ENCODE data around the gene CYP2F1.
A peak's percentile ranks its signal among the peaks of the same experiment; 100 is the strongest.
"Not testable (repeated sequence)": the region's sequence is repeated elsewhere in the genome, so short reads cannot be mapped to it uniquely, and the experiment has no call there.

The CYP2F1 gene

DNA sequence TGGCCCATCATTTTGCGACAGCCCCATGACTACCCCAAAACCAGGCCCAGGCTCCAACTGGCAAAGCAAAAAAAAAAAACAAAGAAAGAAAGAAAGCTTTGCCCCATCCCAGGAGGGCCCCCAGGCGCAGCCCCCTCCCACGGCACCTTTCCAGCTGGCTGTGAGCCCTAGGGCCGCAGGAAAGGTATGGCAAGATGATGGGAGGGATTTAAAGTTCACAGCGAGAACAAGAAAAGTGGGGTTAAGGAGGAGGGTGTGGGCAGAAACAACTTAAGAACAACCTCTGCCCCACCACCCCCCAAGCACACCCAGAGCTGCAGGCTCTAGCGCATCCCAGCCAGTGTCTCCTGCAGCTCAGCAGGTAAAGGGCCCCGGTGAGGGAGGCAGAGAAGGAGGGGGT lies at the start of gene CYP2F1:
Gene CYP2F1, plus strand, starts transcription at position 301 of the 400 bp plus-strand sequence. CDS start 1,757 bp downstream, outside the sequence.
- no peak for DNase-seq

- DNase-seq: peak; percentile 6
Observed at GRCh38 chr19:41064974-41065569, 49.2 kb upstream of the CYP2F1 start.

DNA sequence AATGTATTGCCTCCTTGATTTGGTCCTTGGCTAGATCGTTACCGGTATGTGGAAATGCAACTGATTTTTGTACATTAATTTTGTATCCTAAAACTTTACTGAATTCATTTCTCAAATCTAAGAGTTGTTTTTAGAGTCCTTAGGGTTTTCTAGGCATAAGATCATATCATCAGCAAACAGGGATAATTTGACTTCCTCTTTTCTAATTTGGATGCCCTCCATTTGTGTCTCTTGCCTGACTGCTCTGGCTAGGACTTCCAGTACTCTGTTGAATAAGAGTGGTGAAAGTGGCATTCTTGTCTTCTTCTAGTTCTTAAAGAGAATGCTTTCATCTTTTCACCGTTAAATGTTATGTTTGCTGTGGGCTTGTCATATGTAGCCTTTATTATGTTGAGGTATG lies 37.9 kb upstream of the CYP2F1 start:
- no peak for DNase-seq

DNA sequence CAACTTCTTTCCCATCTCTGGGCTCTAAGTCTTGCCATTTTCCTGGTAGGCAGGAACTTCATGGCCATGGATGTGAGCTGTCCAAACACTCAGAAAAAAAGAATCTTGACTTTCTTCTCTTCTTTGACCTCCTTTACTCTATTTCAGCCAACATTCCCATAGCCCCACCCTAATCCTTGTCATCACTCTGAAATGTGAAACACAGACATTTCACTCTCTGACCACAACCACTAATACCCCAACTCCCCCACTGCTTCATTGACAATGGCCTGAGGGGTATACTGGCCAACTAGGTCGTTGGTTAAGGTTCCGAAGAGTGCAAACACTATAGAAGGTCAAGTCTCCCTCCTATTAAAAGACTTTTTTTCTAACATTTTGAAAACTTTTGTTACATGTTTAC lies 30.7 kb upstream of the CYP2F1 start:
- no peak for DNase-seq

GRCh38 chr19:41085748-41086415 lies 28.4 kb upstream of the CYP2F1 start:
- no peak for DNase-seq

GRCh38 chr19:41088151-41088550 lies 26.1 kb upstream of the CYP2F1 start, which contains the start of gene CYP2A13:
Gene CYP2A13, plus strand, starts transcription at chr19:41088451. Its CDS starts 21 bp downstream, at chr19:41088472.
- DNase-seq: no peak

DNA sequence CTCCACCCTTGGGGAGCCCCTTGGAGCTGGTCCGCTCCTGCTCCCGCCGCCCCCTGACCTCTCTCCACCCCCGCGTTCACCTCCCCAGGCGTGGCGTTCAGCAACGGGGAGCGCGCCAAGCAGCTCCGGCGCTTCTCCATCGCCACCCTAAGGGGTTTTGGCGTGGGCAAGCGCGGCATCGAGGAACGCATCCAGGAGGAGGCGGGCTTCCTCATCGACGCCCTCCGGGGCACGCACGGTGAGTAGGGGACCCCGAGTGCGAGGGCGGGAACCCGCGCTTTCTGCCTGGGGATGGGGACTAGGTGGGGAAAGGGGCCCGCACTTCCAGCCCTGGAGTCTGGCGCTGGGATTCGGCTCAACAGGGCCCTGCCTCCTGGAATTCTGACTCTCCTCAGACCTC lies 24.3 kb upstream of the CYP2F1 start:
- DNase-seq: no peak

- no peak for DNase-seq
Observed at GRCh38 chr19:41095703-41096102, 18.5 kb upstream of the CYP2F1 start.

- no peak for DNase-seq
Observed at GRCh38 chr19:41096353-41096752, 17.9 kb upstream of the CYP2F1 start.

DNA sequence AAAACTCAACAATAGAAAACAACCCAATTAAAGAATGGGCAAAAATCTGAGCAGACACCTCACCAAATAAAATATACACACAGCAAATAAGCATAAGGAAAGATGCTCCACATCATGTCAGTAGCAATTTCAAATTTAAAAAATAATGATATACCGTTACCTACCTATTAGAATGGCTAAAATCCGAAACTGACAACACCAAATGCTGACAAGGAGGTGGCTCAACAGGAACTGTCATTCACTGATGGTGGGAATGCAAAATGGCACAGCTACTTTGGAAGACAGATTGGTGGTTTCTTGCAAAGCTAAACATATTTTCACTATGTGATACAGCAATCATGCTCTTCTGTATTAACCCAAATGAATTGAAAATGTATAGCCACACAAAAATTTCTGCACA lies 16.9 kb upstream of the CYP2F1 start:
- no peak for DNase-seq

GRCh38 chr19:41098762-41099161 lies 15.5 kb upstream of the CYP2F1 start:
- no peak for DNase-seq

- DNase-seq: not testable (repeated sequence)
Observed at GRCh38 chr19:41102210-41102609, 12.0 kb upstream of the CYP2F1 start.

- no peak for DNase-seq
Observed at GRCh38 chr19:41106177-41106576, 8.1 kb upstream of the CYP2F1 start.

DNA sequence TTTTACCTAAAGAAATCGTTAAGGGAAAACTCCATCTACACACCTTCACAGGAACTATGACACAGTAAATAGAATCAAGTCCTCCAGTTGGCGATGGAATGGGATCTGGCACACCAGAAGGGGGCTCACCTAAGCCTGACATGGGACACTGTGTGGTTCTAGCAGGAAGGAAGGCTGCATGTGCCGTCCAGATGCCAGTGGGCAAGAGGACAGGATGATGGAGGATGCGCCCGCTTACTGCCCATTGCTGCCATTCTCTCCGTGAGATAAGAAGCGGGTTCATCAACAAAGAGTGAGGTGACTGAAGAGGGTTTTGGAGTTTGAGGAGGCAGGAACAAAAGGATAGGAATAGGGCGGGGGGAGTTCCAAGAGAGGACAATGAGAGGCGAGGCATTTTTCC lies 2.9 kb upstream of the CYP2F1 start:
- DNase-seq: no peak

- no peak for DNase-seq
Observed at GRCh38 chr19:41111750-41112295, 2.4 kb upstream of the CYP2F1 start.

- no peak for DNase-seq
Observed at GRCh38 chr19:41112728-41113290, 1.4 kb upstream of the CYP2F1 start.

DNA sequence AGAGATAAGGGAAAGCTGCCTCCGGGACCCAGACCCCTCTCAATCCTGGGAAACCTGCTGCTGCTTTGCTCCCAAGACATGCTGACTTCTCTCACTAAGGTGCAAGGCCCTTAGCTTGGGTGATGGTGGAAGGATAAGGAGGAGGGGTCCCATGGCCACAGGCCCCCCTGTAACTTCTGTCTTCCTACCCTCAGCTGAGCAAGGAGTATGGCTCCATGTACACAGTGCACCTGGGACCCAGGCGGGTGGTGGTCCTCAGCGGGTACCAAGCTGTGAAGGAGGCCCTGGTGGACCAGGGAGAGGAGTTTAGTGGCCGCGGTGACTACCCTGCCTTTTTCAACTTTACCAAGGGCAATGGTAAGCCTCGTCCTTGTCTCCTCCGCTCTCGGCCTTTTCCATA lies 2.0 kb downstream of the CYP2F1 start:
- DNase-seq: no peak

- DNase-seq: not testable (repeated sequence)
Observed at GRCh38 chr19:41120929-41121911, 7.0 kb downstream of the CYP2F1 start.

GRCh38 chr19:41122846-41123245 lies 8.6 kb downstream of the CYP2F1 start:
- DNase-seq: not testable (repeated sequence)

DNA sequence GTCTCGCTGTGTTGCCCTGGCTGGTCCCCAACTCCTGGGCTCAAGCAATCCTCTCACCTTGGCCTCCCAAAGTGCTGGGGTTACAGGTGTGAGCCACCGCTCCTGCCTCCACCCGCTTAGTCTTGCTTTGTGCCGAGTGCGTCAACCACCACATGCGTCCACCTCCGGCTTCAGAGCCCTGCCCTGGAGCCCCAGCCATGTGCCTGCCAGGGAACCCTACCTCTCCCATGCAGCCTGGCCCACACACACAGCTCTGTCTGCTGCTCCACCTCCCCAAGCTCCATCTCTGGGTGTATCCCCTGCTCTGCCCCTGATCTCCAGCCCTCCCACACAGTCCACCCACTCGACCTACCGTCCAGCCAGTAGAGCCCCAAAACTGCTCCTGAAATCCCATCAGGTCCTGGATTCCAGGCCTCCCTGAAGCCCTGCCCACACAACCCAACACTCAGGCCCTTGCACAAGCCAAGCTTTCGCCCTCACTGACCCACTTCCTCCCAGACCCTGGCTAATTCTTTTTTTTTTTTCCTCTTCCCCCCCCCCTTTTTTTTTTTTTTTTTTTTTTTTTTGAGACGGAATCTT lies 9.6 kb downstream of the CYP2F1 start:
- no peak for DNase-seq

GRCh38 chr19:41126765-41127203 lies 12.6 kb downstream of the CYP2F1 start:
- peak; percentile 28 for DNase-seq

GRCh38 chr19:41127362-41127761 lies 13.1 kb downstream of the CYP2F1 start:
- DNase-seq: not testable (repeated sequence)
